WTC11 (cell line): ENCODE data around the gene IGLL5. TPM values are rescaled to one million over a fixed set of nuclear protein-coding genes. Genes with fewer than 3 reads are reported as not detected.

Experiments used
- ATAC-seq: fragments of 200-7000 bp; cut with Tn5 transposase; 2 replicates; pipeline ENCODE4 v1.10.0; 2021; ENCODE audit warnings: mild to moderate bottlenecking, moderate library complexity
- CTCF ChIA-PET: fragments of 300-600 bp; sonication (Branson Sonifier 250); formaldehyde crosslinking; loops from one replicate; lab custom pipeline; 2021; ENCODE audit warnings: antibody characterized with exemption; lab: Charles Lee
- POLR2A ChIA-PET: fragments of 350-600 bp; sonication (Branson Sonifier 250); formaldehyde crosslinking; loops from one replicate; lab custom pipeline; 2021; ENCODE audit warnings: antibody characterized with exemption; lab: Charles Lee
- DNase-seq: peaks from one replicate; pipeline ENCODE4 v3.0.0; 2021; ENCODE audit warnings: low spot score
- H3K27ac Mint-ChIP-seq: 2 replicates; pipeline ENCODE4 v1.8.0; 2021; ENCODE audit warnings: mixed read lengths
- H3K27me3 Mint-ChIP-seq: 2 replicates; pipeline ENCODE4 v1.8.0; 2021; ENCODE audit warnings: low read depth, mild to moderate bottlenecking, moderate library complexity, mixed read lengths
- H3K36me3 Mint-ChIP-seq: 2 replicates; pipeline ENCODE4 v1.8.0; 2021; ENCODE audit warnings: mixed read lengths
- H3K4me1 Mint-ChIP-seq: 2 replicates; pipeline ENCODE4 v1.8.0; 2022; ENCODE audit warnings: mixed read lengths
- H3K4me3 Mint-ChIP-seq: 2 replicates; pipeline ENCODE4 v1.8.0; 2021; ENCODE audit warnings: mild to moderate bottlenecking, moderate library complexity, mixed read lengths
- H3K9me3 Mint-ChIP-seq: 2 replicates; pipeline ENCODE4 v1.8.0; 2021; ENCODE audit warnings: mixed read lengths
- ELF4 ChIP-seq: sonication (generic); formaldehyde crosslinking; IDR thresholded peaks from 2 replicates; pipeline ENCODE4 v1.8.1; 2022; ENCODE audit warnings: low read depth, mild to moderate bottlenecking, moderate library complexity, missing genetic modification reagents
- EMX1 ChIP-seq: fragments of 250-450 bp; sonication (Bioruptor Pico); IDR thresholded peaks from 2 replicates; pipeline ENCODE4 v1.8.0; 2021; ENCODE audit warnings: mild to moderate bottlenecking
- ESRRA ChIP-seq: sonication (generic); formaldehyde crosslinking; IDR thresholded peaks from 2 replicates; pipeline ENCODE4 v1.8.1; 2022; ENCODE audit warnings: mild to moderate bottlenecking, missing genetic modification reagents, borderline replicate concordance
- FOXP1 ChIP-seq: sonication (generic); formaldehyde crosslinking; IDR thresholded peaks from 2 replicates; pipeline ENCODE4 v1.8.0; 2022; ENCODE audit warnings: missing genetic modification reagents, mild to moderate bottlenecking, moderate library complexity, borderline replicate concordance
- MYBL2 ChIP-seq: sonication (generic); formaldehyde crosslinking; IDR thresholded peaks from 2 replicates; pipeline ENCODE4 v1.8.1; 2023; ENCODE audit warnings: mild to moderate bottlenecking, moderate library complexity, missing genetic modification reagents
- NFATC4 ChIP-seq: fragments of 250-450 bp; sonication (Bioruptor Pico); IDR thresholded peaks from 2 replicates; pipeline ENCODE4 v1.9.0; 2021; ENCODE audit warnings: mild to moderate bottlenecking
- NFYB ChIP-seq: sonication (generic); formaldehyde crosslinking; conservative IDR thresholded peaks from 2 replicates; pipeline ENCODE4 v1.8.0; 2022; ENCODE audit warnings: low read depth, missing genetic modification reagents
- NR2C2 ChIP-seq: sonication (generic); formaldehyde crosslinking; IDR thresholded peaks from 2 replicates; pipeline ENCODE4 v1.8.0; 2022; ENCODE audit warnings: mild to moderate bottlenecking, missing genetic modification reagents
- RELA ChIP-seq: sonication (generic); formaldehyde crosslinking; IDR thresholded peaks from 2 replicates; pipeline ENCODE4 v1.8.1; 2022; ENCODE audit warnings: missing genetic modification reagents, mild to moderate bottlenecking, borderline replicate concordance
- SMAD3 ChIP-seq: sonication (generic); formaldehyde crosslinking; IDR thresholded peaks from 2 replicates; pipeline ENCODE4 v1.8.0; 2022; ENCODE audit warnings: missing genetic modification reagents, mild to moderate bottlenecking, borderline replicate concordance
- ZNF263 ChIP-seq: sonication (generic); formaldehyde crosslinking; IDR thresholded peaks from 2 replicates; pipeline ENCODE4 v1.8.1; 2022; ENCODE audit warnings: low read depth, mild to moderate bottlenecking, moderate library complexity, missing genetic modification reagents
- ZNF396 ChIP-seq: fragments of 250-450 bp; sonication (Bioruptor Pico); IDR thresholded peaks from 2 replicates; pipeline ENCODE4 v1.8.0; 2021; ENCODE audit warnings: mild to moderate bottlenecking, moderate library complexity, borderline replicate concordance
- ZNF671 ChIP-seq: fragments of 250-450 bp; sonication (Bioruptor Pico); IDR thresholded peaks from 2 replicates; pipeline ENCODE4 v1.8.0; 2021; ENCODE audit warnings: mild to moderate bottlenecking
- total RNA-seq: library from RNA; stranded (reverse); gene quantifications from 3 replicates; pipeline ENCODE4 v1.2.3, GENCODE V29; 2021
- TF ChIP-seq, protein P1 (sequence below): fragments of 200-600 bp; IDR thresholded peaks from 2 replicates; pipeline ENCODE4 v1.8.0; 2022; ENCODE audit warnings: antibody characterized with exemption
- TF ChIP-seq, protein P2 (sequence below): fragments of 250-450 bp; sonication (Bioruptor Pico); IDR thresholded peaks from 2 replicates; pipeline ENCODE4 v1.9.0; 2021; ENCODE audit warnings: mild to moderate bottlenecking
- TF ChIP-seq, protein P3 (sequence below): sonication (generic); formaldehyde crosslinking; IDR thresholded peaks from 2 replicates; pipeline ENCODE4 v1.8.0; 2022; ENCODE audit warnings: mild to moderate bottlenecking, missing genetic modification reagents
- TF ChIP-seq, protein P4 (sequence below): fragments of 250-450 bp; sonication (Bioruptor Pico); conservative IDR thresholded peaks from 2 replicates; pipeline ENCODE4 v1.9.0; 2021; ENCODE audit warnings: mild to moderate bottlenecking
- TF ChIP-seq, protein P5 (sequence below): sonication (generic); formaldehyde crosslinking; IDR thresholded peaks from 2 replicates; pipeline ENCODE4 v1.8.1; 2023; ENCODE audit warnings: mild to moderate bottlenecking, missing genetic modification reagents, moderate library complexity
- TF ChIP-seq, protein P6 (sequence below): sonication (generic); formaldehyde crosslinking; IDR thresholded peaks from 2 replicates; pipeline ENCODE4 v1.8.0; 2022; ENCODE audit warnings: mild to moderate bottlenecking, missing genetic modification reagents

Gene IGLL5
- total RNA-seq, 1 experiment from 2014 or later = not detected

DNA sequence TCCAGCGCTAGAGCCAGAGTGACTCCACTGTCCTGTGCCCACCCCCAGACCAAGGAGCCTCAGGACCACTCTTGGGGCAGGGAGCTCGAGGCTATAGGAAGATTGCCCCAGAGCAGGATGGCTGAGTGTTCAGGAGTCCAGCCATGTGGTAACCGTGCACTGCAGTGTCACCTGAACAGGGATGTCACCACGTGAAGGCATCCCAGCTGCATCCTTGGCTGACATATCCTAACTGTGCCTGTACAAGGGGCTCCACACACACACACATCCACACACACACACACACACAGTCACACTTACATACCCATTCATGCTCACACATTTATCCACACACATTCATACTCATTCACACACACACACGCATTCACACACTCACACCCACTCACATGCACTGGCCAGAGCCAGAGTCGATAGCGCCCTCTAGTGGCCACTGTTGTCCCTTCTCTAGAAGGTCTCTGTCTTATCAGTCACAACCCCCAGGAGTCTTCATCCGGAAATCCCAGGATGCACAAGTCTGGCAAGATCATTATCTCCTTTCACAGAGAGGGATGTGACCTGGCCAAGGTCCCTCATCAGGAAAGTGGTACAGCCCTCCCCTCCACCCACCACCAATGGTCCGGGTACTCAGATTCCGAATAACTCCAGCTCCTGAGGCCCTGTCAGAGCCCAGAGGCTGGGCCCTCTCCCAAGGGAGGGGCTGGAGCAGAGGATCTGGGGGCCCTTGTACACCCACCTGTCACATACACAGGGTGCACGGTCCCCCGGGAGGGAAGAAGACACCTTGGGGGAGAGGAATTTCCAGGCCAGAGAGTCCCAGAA lies 55.1 kb downstream of the IGLL5 start:
- H3K4me1 Mint-ChIP-seq = no peaks in the 10 kb centered on the region
- no peaks in the 10 kb centered on the region for H3K9me3 Mint-ChIP-seq
- ChIA-PET POLR2A (no interaction called here), CTCF (interaction anchor here (0.5 to 4.4 kb wide), 33 partner anchors 9 to 1537 kb away, joined by 3 to 34 read pairs (median 5); partner anchors contain the start of gene RAB36)
- peaks cover 51% of the 10 kb centered on the region for H3K27me3 Mint-ChIP-seq
- H3K27ac Mint-ChIP-seq = no peak overlapping the region
- ATAC-seq (peak; percentile 88), DNase-seq (peak; percentile 91)
- TF ChIP-seq NR2C2 (CRISPR knock-in tag) (no peak), NFYB (CRISPR knock-in tag) (no peak)
- TF ChIP-seq, protein P1, sequence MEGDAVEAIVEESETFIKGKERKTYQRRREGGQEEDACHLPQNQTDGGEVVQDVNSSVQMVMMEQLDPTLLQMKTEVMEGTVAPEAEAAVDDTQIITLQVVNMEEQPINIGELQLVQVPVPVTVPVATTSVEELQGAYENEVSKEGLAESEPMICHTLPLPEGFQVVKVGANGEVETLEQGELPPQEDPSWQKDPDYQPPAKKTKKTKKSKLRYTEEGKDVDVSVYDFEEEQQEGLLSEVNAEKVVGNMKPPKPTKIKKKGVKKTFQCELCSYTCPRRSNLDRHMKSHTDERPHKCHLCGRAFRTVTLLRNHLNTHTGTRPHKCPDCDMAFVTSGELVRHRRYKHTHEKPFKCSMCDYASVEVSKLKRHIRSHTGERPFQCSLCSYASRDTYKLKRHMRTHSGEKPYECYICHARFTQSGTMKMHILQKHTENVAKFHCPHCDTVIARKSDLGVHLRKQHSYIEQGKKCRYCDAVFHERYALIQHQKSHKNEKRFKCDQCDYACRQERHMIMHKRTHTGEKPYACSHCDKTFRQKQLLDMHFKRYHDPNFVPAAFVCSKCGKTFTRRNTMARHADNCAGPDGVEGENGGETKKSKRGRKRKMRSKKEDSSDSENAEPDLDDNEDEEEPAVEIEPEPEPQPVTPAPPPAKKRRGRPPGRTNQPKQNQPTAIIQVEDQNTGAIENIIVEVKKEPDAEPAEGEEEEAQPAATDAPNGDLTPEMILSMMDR = peak; percentile 94
- H3K36me3 Mint-ChIP-seq = no peaks in the 10 kb centered on the region
- no peak overlapping the region for H3K4me3 Mint-ChIP-seq

DNA sequence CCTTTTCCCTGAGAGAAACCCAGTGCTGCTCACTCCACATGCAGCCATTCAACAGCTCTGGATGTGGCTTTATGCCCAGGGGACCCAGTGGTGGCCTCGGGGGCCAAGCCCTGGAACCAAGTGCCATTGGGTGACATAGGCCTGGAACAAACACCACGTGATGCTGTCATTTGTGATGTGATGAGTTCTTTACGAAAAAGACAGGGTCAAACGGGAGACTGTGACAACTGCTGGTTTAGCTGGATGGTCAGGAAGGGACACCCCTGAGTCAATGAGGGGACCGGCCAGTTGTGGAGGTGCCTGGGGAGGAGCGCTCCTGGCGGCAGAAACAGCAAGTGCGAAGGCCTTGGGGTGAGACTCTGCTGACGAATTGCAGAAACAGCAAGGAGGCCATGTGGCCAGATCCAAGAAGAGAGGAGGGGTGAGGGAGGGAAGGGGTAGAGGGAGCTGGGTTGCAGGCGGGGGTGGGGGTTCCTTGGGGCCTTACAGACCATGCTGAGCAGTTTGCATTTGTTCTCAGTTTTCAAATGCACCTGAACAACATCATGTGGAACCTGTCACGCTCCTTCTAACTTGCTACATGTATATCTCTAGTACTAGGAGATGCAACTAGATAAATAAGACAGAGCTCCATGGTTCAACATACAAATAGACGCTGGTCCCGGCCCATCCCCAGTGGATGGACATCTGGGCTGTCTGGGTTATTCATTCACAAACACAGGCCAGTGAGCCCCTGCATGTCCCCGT lies 56.1 kb downstream of the IGLL5 start:
- H3K4me1 Mint-ChIP-seq = no peaks in the 10 kb centered on the region

DNA sequence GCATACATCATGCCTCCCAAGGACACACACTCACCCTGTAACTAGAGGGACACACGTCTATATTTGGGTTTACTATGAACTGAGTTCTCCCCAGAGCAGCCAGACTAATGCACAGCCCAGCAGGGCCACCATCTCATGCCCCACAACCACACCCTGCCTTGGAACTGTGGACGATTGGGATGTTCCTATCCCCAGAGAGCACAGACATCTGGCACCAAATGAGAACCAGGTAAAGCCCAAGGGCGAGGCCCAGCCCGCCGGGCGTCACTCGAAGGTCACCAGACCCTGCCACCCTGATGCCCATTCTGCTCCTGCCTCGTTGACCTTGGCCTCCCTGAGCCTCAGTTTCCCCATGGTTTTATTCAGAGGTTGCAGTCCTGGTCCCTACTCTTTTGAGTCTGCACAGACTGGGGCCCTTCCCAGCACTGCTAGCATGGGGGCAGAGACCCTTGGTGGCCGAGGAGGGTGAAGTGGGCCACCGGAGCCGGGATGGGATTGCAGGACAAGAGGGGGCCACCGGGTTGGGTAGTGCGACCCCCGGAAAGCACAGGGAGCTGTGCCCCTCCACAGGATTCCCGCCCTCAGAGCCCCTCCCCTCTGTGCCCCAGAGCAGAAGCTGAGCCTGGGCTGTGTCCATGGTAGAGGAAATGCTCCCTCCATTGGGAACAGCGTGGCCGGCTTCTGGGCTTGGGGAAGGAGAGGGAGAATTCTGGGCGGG lies 56.8 kb downstream of the IGLL5 start:
- DNase-seq (no peak), ATAC-seq (no peak)
- Mint-ChIP-seq H3K27ac (no peak overlapping the region), H3K4me1 (no peaks in the 10 kb centered on the region), H3K36me3 (no peaks in the 10 kb centered on the region), H3K9me3 (no peaks in the 10 kb centered on the region), H3K27me3 (peaks cover 45% of the 10 kb centered on the region), H3K4me3 (no peak overlapping the region)
- TF ChIP-seq EMX1 (CRISPR knock-in tag) (no peak), ZNF263 (CRISPR knock-in tag) (no peak), ESRRA (CRISPR knock-in tag) (no peak), NFATC4 (CRISPR knock-in tag) (no peak), SMAD3 (CRISPR knock-in tag) (no peak)
- TF ChIP-seq, protein P2, sequence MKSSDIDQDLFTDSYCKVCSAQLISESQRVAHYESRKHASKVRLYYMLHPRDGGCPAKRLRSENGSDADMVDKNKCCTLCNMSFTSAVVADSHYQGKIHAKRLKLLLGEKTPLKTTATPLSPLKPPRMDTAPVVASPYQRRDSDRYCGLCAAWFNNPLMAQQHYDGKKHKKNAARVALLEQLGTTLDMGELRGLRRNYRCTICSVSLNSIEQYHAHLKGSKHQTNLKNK = no peak
- TF ChIP-seq, protein P3, sequence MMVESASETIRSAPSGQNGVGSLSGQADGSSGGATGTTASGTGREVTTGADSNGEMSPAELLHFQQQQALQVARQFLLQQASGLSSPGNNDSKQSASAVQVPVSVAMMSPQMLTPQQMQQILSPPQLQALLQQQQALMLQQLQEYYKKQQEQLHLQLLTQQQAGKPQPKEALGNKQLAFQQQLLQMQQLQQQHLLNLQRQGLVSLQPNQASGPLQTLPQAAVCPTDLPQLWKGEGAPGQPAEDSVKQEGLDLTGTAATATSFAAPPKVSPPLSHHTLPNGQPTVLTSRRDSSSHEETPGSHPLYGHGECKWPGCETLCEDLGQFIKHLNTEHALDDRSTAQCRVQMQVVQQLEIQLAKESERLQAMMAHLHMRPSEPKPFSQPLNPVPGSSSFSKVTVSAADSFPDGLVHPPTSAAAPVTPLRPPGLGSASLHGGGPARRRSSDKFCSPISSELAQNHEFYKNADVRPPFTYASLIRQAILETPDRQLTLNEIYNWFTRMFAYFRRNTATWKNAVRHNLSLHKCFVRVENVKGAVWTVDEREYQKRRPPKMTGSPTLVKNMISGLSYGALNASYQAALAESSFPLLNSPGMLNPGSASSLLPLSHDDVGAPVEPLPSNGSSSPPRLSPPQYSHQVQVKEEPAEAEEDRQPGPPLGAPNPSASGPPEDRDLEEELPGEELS (CRISPR knock-in tag) = no peak
- TF ChIP-seq, protein P4, sequence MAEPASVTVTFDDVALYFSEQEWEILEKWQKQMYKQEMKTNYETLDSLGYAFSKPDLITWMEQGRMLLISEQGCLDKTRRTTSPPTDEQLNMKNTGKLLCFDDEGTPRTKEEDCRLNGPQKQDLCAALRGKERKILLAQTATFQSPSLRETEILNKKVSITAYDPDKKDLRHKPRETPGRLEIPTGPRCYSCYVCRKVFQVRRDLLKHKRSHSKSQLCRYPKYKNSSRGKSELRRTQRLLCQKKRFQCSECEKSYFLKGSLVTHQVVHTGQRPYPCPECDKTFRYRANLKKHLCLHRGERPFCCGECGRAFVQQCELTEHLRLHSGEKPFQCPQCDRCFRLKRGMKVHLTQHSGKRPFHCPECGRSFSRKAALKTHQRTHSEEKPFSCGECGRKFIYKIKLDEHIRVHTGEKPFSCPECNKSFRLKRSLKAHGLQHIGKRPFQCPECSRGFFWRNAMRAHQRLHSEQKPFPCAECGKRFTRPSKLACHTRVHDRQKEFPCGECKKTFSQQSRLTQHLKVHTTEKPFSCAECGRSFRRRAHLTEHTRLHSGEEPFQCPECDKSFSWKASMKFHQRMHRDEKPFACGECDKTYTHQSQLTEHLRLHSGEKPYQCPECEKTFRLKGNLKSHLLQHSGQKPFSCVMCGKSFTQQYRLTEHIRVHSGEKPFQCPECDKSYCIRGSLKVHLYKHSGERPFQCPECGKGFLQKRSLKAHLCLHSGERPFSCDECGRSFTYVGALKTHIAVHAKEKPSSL (CRISPR knock-in tag) = no peak
- POLR2A ChIA-PET = no interaction called here
- CTCF ChIA-PET = interaction anchor here (0.6 to 4.4 kb wide), 26 partner anchors 9 to 449 kb away, joined by 3 to 34 read pairs (median 5); no protein-coding TSS in a partner anchor

More for the DNA sequence above, 56.1 kb downstream of the IGLL5 start:
- TF ChIP-seq MYBL2 (CRISPR knock-in tag) = no peak
- TF ChIP-seq ELF4 (CRISPR knock-in tag) = no peak
- no peak for TF ChIP-seq ZNF671 (CRISPR knock-in tag)
- TF ChIP-seq, protein P5, sequence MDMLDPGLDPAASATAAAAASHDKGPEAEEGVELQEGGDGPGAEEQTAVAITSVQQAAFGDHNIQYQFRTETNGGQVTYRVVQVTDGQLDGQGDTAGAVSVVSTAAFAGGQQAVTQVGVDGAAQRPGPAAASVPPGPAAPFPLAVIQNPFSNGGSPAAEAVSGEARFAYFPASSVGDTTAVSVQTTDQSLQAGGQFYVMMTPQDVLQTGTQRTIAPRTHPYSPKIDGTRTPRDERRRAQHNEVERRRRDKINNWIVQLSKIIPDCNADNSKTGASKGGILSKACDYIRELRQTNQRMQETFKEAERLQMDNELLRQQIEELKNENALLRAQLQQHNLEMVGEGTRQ (CRISPR knock-in tag) = no peak
- TF ChIP-seq, protein P6, sequence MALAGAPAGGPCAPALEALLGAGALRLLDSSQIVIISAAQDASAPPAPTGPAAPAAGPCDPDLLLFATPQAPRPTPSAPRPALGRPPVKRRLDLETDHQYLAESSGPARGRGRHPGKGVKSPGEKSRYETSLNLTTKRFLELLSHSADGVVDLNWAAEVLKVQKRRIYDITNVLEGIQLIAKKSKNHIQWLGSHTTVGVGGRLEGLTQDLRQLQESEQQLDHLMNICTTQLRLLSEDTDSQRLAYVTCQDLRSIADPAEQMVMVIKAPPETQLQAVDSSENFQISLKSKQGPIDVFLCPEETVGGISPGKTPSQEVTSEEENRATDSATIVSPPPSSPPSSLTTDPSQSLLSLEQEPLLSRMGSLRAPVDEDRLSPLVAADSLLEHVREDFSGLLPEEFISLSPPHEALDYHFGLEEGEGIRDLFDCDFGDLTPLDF (CRISPR knock-in tag) = no peak
- TF ChIP-seq FOXP1 (CRISPR knock-in tag) = no peak
- no peak for TF ChIP-seq ZNF396 (CRISPR knock-in tag)
- no peak for TF ChIP-seq RELA (CRISPR knock-in tag)
- ATAC-seq (peak; percentile 37; the same call in 1 of the 2 replicates), DNase-seq (peak; percentile 14)
- no peaks in the 10 kb centered on the region for H3K9me3 Mint-ChIP-seq
- H3K27me3 Mint-ChIP-seq = peaks cover 49% of the 10 kb centered on the region
- no peak overlapping the region for H3K4me3 Mint-ChIP-seq
- ChIA-PET CTCF (interaction anchor here (0.5 to 4.4 kb wide), 26 partner anchors 10 to 1536 kb away, joined by 3 to 34 read pairs (median 5); no protein-coding TSS in a partner anchor), POLR2A (interaction anchor here (0.6 kb wide), 1 partner anchor 98 kb away, joined by 4 read pairs; no protein-coding TSS in a partner anchor)
- no peak overlapping the region for H3K27ac Mint-ChIP-seq
- H3K36me3 Mint-ChIP-seq = no peaks in the 10 kb centered on the region
